Activated gamma-delta T cell (primary cell): ENCODE measurements around the gene GPN1.
"Not testable (repeated sequence)": the region's sequence is repeated elsewhere in the genome, so short reads cannot be mapped to it uniquely, and the experiment has no call there.

ENCODE experiments used
- DNase-seq: peaks from one replicate; lab custom pipeline; 2025; lab: John Stamatoyannopoulos, UW

GPN1 gene

DNA sequence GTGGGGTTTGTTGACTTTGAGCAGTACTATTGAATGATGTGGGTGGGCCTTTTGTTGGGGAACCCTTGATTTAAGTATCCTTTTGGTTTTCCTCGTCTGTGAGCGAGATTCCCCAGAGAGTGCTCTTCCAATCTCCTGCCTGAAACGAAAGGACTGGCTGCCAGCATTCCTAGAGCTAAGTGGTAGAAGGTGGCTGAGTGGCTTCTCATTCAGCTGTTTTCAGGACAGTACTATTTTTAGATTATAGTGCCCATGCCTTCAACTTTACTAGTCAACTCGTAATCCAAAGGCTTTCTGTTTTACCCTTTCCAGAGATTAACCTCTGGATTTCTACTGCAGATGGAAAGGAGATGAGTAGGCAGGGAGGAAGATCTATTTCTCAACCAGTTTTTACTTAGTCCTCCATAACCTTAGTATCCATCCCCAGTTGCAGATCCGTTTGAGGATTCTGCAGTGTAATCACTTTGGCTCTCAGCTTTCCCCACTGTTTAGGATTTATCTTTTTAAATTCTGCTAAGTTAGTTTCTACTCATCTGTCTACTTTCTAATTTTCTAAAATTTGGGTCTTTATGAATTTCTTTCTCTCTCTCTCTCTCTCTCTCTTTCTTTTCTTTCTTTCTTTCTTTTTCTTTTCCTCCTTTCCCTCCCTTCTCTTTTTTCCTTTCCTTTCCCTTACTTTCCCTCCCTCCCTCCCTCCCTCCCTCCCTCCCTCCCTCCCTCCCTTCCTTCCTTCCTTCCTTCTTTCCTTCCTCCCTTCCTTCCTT, 44.1 kb downstream of the GPN1 start:
- no peak for DNase-seq

DNA sequence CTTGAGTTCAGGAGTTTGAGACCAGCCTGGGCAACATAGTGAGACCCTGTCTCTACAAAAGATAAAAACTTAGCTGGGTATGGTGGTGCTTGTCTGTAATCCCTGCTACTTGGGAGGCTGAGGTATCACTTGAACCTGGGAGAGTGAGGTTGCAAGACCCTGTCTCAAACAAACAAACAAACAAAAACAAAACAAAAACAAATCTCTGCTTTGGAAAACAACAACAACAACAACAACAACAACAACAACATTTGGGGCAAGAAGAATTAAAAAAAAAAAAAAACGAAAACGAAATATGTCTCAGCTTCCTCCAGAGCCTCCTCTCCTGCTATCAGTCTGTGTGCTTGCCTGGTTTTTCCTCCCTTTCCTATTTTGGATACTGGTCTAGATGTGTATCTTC, 51.7 kb downstream of the GPN1 start:
- no peak for DNase-seq

DNA sequence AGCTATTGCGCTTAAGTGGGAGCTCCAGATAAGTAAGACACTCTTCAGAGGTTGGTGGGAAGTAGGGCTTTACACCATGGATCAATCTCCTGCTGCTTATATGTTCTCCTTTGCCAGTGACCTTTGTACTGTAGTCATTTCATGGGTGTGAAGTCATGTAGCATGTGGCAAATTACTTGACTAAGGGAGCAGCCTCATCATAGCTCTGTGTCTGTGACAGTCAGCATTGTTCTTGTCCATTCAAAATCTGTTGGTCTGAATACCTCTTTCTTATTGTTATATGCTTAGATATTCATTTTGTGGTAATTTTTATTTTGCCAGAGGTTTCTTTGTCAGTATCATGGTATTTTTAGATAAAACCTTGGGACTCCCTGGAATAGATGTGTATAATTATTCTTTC, 53.0 kb downstream of the GPN1 start:
- DNase-seq: no peak

DNA sequence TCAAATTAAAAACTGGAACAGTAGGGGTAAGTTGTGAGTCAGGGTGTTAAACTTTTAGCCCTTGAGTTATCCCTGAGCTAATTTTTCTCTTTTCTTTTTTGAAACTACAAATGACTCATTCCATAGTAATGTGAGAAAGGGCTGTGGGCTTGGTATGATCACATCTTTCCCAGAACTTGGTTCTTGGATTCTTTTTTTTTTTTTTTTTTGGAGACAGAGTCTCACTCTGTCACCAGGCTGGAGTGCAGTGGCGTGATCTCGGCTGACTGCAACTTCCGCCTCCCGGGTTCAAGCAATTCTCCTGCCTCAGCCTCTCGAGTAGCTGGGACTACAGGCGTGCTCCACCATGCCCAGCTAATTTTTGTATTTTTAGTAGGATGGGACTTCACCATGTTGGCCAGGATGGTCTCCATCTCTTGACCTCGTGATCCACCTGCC, 53.5 kb downstream of the GPN1 start:
- DNase-seq: not testable (repeated sequence)

DNA sequence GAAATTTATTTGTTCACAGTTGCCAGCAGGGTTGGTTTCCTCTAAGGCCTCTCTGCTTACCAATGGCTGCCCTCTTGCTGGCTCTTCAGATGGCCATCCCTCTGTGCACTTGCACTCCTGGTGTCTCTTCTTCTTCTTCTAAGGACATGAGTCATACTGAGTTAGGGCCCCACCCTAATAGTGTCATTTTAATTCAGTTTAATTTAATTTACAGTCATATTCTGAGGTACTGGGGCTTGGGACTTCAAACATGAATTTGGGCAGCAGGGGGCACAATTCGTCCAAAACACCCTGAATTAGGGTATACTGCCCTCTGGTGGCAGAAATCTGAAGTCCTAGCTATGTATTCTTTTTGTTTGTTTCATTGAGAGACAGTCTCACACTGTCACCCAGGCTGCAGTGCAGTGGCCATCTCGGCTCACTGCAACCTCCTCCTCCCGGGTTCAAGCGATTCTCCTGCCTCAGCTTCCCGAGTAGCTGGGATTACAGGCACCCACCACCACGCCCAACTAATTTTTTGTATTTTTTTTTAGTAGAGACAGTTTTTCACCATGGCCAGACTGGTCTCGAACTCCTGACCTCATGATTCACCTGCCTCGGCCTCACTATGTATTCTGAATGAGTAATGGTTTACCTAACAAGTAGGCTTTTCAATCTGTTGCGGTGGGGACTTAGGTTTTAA, 54.7 kb downstream of the GPN1 start:
- DNase-seq: no peak

DNA sequence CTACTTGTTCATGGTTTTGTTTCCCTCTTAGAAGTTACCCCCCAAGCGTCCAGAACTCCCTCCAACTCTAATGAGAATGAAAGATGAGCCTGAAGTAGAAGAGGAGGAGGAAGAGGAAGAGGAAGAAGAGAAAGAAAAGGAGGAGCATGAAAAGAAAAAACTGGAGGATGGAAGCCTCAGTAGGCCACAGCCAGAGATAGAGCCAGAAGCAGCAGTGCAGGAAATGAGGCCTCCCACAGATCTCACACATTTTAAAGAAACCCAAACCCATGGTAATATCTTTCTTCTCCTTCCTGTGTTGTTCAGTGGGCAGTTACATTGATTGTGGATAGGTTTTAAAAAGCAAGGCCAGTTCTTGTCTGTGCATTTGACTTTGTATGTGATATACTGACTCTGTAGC, 56.2 kb downstream of the GPN1 start:
- DNase-seq: not testable (repeated sequence)

DNA sequence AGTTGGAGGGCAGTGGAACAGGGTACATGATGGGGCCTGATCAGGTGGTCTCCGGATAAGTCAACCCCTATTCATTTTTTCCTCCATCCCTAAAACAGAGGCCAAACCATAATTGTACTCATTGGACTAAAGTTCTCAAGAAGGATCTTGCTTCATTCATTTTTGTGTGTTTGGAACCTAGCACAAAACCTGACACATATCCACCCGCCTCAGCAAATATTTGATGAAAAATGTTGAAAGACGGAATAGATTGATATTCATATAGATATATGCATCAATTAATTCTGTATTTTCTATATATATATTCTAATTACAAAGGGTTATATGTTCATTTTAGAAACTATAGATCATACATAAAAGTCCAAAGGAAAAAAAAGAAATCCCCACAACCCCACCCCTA, 56.7 kb downstream of the GPN1 start:
- no peak for DNase-seq

DNA sequence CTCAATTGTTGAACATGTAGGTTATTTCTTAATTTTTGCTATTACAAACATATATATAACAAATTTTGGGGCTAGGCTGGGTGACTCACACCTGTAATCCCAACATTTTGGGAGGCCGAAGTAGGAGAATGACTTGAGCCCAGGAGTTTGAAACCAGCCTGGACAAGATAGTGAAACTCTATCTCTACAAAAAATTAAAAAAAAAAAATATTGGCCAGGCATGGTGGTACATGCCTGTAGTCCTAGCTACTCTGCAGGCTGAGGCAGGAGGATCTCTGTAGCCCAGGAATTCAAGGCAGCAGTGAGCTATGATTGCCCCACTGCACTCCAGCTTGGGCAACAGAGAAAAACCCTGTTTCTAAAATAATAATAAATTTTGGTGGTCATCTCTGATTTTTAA, 58.4 kb downstream of the GPN1 start:
- DNase-seq: no peak

DNA sequence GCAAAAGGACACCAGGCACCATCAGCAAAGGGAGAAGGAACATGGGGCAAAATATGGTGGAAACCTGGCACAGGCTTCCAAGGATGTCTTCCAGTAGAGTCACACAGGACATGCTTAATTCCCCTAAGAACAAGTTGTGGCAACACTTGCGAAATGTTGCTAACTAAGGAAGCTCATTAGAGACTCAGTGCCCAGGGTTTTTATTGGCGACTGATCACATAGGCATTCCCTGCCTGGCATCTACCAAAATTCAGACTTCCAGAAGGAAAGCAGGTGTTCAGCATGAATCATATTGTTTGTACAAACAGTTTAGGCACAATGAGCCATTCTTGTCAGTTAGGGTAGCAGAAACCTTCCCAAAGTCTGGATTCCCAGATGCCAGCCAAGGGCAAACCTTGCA, 60.6 kb downstream of the GPN1 start:
- no peak for DNase-seq

DNA sequence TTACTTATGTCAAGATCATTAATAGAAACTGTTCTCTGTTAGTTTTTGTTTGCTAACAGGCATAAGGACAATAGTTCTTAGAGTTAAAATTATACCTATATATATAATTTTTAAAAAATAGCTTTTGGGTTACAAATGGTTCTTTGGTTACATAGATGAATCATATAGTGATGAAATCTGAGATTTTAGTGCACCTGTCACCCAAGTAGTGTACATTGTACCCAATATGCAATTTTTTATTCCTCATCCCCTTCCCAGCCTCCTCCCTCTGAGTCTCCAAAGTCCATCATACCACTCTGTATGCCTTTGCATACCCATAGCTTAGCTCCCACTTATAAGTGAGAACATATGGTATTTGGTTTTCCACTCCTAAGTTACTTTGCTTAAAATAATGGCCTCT, 61.2 kb downstream of the GPN1 start:
- no peak for DNase-seq

DNA sequence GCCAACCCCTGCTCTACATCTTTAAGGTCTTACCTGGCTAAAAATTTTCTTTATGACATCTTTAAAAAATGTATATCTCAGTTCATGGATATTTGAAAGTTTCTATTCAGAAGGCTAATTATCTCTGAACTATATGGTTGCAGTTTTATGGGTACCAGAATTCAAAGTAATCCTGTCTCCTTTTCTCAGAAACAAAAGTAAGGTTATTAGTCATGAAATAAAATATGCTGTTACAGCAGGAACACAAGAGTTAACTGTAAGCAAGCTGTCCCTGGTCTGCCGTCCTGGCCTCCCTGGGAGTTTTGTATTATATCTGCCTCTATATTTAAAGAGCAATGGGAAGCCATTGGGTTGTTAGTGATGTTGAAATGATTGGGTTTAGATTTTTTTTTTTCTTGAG, 68.8 kb downstream of the GPN1 start:
- no peak for DNase-seq
